Measurements from ENCODE around the gene RNF166. TPM values are rescaled to one million over a fixed set of nuclear protein-coding genes. Genes with fewer than 3 reads are reported as not detected.

RNF166 gene
- total and polyA plus RNA-seq, 2 of the 13 experiments (the other 11 are each of a cell fraction or from before 2014, with no cell fraction given): 21.4 to 23.0 TPM

DNA sequence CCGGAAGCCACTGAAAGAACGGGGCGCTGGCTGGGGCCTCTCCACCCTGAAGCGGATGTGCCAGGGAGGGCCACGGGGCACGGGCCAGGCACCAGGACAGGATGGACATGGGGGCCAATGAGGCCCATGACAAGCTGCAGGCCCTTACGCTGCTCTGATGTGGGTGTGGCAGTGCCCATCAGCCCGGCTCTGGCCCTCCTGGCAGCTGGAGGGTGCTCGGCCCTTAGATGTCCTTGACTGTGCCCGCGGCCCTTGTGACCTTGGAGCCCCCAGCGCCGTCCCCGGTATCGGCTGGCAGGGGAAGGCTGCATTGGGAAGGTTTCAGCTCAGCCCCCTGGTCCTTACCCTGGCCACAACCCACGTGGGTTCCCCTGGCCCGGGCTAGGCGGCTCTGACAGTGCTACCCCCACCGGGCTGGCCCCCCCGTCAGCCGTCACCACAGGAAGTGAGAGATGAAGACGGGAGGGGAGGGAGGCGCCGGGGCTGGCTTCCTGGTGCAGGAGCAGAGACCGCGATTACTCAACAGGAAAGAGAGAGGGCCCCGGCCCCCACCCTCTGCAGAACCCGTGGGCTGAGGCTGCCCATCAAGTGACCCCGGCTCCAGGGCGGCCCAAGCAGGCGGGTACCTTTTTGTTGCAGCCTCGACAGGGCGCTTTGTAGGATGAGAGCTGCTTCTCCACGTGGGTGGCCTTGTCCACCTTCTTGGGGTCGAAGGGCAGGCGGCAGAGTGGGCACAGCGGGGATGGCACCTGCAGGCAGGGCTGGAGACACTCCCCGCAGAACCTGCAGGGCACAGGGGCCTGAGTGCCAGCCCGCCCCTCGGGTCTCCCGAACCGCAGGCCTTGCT lies 5.3 kb downstream of the RNF166 start (continued):
- TF ChIP-seq, protein P1, sequence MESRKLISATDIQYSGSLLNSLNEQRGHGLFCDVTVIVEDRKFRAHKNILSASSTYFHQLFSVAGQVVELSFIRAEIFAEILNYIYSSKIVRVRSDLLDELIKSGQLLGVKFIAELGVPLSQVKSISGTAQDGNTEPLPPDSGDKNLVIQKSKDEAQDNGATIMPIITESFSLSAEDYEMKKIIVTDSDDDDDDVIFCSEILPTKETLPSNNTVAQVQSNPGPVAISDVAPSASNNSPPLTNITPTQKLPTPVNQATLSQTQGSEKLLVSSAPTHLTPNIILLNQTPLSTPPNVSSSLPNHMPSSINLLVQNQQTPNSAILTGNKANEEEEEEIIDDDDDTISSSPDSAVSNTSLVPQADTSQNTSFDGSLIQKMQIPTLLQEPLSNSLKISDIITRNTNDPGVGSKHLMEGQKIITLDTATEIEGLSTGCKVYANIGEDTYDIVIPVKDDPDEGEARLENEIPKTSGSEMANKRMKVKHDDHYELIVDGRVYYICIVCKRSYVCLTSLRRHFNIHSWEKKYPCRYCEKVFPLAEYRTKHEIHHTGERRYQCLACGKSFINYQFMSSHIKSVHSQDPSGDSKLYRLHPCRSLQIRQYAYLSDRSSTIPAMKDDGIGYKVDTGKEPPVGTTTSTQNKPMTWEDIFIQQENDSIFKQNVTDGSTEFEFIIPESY (CRISPR knock-in tag; IDR thresholded peaks at IDR 0.05): no peak; the same call in none of the 2 replicates
- TF ChIP-seq, protein P2, sequence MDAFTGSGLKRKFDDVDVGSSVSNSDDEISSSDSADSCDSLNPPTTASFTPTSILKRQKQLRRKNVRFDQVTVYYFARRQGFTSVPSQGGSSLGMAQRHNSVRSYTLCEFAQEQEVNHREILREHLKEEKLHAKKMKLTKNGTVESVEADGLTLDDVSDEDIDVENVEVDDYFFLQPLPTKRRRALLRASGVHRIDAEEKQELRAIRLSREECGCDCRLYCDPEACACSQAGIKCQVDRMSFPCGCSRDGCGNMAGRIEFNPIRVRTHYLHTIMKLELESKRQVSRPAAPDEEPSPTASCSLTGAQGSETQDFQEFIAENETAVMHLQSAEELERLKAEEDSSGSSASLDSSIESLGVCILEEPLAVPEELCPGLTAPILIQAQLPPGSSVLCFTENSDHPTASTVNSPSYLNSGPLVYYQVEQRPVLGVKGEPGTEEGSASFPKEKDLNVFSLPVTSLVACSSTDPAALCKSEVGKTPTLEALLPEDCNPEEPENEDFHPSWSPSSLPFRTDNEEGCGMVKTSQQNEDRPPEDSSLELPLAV (CRISPR knock-in tag; conservative IDR thresholded peaks at IDR 0.05; ENCODE audit: low read depth): no peak
- TF ChIP-seq TAF15 (IDR thresholded peaks at IDR 0.05; ENCODE audit: low read depth, low read length, poor library complexity, severe bottlenecking) (peak; percentile 71), JUND (CRISPR knock-in tag; IDR thresholded peaks at IDR 0.05) (0 out of 2 replicates have a peak, but pooled peaks have one; percentile 60), ZBTB42 (CRISPR knock-in tag; IDR thresholded peaks at IDR 0.05) (no peak; the same call in 1 of the 2 replicates), RORA (CRISPR knock-in tag; IDR thresholded peaks at IDR 0.05) (no peak), XRCC5 (optimal IDR thresholded peaks at IDR 0.05; ENCODE audit: low read length) (peak; percentile 86), CHCHD3 (CRISPR knock-in tag; IDR thresholded peaks at IDR 0.05) (no peak), ARID2 (CRISPR knock-in tag; IDR thresholded peaks at IDR 0.05; ENCODE audit: borderline replicate concordance) (no peak), NPAS2 (CRISPR knock-in tag; IDR thresholded peaks at IDR 0.05; ENCODE audit: borderline replicate concordance) (peak; percentile 87; the same call in 1 of the 2 replicates), POLR2A (IDR thresholded peaks at IDR 0.05; ENCODE audit: insufficient read depth in 1 of 2, low read depth in 2 of 2, low read length in 2 of 2) (no peak), ZNF776 (CRISPR knock-in tag; IDR thresholded peaks at IDR 0.05) (peak; percentile 6; the same call in 1 of the 2 replicates), ZBTB7B (CRISPR knock-in tag; IDR thresholded peaks at IDR 0.05) (0 out of 2 replicates have a peak, but pooled peaks have one; percentile 76), ZSCAN9 (CRISPR knock-in tag; IDR thresholded peaks at IDR 0.05; ENCODE audit: borderline replicate concordance) (peak; percentile 76; the same call in 1 of the 2 replicates), JDP2 (CRISPR knock-in tag; IDR thresholded peaks at IDR 0.05; ENCODE audit: borderline replicate concordance) (no peak), ELK4 (CRISPR knock-in tag; IDR thresholded peaks at IDR 0.05; ENCODE audit: borderline replicate concordance) (no peak), ZNF737 (CRISPR knock-in tag; IDR thresholded peaks at IDR 0.05; ENCODE audit: borderline replicate concordance) (no peak), DNMT3B (CRISPR knock-in tag; conservative IDR thresholded peaks at IDR 0.05) (no peak), CAMTA2 (CRISPR knock-in tag; IDR thresholded peaks at IDR 0.05; ENCODE audit: borderline replicate concordance) (0 out of 2 replicates have a peak, but pooled peaks have one; percentile 76), SRY (CRISPR knock-in tag; IDR thresholded peaks at IDR 0.05) (no peak; the same call in 1 of the 2 replicates), ZNF232 (CRISPR knock-in tag; IDR thresholded peaks at IDR 0.05; ENCODE audit: borderline replicate concordance) (peak; percentile 70; the same call in 1 of the 2 replicates), DMAP1 (CRISPR knock-in tag; IDR thresholded peaks at IDR 0.05) (peak; percentile 63), IRX3 (CRISPR knock-in tag; IDR thresholded peaks at IDR 0.05; ENCODE audit: borderline replicate concordance, low read depth) (no peak)
- TF ChIP-seq, protein P3, sequence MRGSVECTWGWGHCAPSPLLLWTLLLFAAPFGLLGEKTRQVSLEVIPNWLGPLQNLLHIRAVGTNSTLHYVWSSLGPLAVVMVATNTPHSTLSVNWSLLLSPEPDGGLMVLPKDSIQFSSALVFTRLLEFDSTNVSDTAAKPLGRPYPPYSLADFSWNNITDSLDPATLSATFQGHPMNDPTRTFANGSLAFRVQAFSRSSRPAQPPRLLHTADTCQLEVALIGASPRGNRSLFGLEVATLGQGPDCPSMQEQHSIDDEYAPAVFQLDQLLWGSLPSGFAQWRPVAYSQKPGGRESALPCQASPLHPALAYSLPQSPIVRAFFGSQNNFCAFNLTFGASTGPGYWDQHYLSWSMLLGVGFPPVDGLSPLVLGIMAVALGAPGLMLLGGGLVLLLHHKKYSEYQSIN (CRISPR knock-in tag; IDR thresholded peaks at IDR 0.05; ENCODE audit: borderline replicate concordance): no peak
